Jurkat, Clone E6-1 (cell line): ENCODE data around the gene FAM227B.

ENCODE experiments used
- DNase-seq: peaks from one replicate; pipeline ENCODE4 v3.0.0-alpha.2; 2011; ENCODE audit warnings: low read depth, low spot score
- H3K4me3 ChIP-seq: 2 replicates; pipeline ENCODE4 v1.5.1; 2011; ENCODE audit warnings: mild to moderate bottlenecking, low read length, control low read depth, moderate library complexity

The FAM227B gene

DNA sequence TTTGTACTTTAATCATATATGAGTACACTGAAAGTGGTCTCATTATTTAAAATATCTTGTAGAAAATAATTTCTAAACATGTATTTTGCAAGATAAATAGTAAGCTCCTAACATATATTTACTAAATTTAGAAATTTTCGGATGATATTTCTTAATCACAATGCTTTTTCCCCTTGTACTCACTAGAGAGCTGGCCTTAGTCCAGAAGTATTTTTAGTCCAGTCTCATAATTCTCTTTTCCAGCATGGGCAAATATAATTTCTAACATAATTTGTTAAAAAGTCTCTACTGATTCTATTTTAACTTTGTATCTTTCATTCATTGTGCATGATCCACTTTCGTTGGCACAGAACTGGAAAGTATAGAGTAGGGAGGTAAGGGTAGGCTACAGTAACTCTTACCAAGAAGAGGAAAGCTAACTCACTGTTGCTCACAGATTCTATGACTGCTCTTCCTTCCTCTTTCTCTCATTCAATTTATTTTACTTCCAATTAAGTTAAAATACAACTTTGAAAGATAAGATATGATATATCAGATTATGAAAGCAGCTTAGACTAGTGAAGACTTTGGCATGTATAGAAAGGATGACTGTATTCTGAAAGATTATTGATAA lies 158.3 kb downstream of the FAM227B start:
- DNase-seq = no peak

DNA sequence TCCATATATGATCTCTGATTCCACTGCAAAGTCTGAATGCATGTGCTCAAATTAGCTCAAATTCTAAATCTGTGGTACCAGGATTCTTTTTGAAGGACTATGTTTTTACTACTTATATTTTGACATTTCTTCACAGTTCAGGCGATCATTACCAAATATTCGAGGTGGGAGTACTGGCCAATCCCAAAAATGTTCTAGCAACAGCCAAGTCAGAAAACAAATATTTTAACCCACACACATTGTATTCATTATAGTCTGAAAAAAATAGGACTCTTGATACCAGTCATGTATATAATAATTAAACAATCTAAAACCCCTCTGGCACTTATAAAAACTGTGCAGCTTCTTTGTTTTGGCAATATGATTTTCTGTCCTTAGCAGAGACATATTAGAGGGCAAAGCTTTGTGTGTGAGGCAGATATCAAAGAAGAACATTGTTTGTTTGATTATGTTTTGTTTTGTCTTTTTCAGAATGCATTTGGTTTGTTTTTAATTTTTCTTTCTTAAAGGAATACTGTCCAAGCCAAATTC lies 160.1 kb downstream of the FAM227B start:
- no peak overlapping the region for H3K4me3 ChIP-seq
- DNase-seq = no peak

More for the DNA sequence above, 158.3 kb downstream of the FAM227B start:
- no peak overlapping the region for H3K4me3 ChIP-seq

DNA sequence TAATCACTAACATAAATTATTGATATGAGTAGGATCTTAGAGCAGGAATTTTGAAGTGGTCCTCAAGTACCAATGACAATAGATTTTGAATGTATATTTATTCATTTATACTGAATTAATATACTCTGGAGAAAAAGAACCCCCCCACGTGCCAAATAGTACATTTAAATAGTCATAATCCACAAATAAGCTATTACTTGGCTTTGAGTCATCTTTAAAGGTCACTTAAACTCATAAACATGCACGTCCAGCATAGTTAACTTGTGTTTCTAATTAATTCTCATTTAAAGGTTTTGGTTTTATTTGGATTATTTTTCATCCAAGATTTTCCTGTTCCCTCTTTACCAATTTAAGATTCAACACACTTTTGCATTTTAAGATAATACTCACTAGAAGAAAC lies 162.5 kb downstream of the FAM227B start:
- DNase-seq = no peak
- H3K4me3 ChIP-seq = no peak overlapping the region

DNA sequence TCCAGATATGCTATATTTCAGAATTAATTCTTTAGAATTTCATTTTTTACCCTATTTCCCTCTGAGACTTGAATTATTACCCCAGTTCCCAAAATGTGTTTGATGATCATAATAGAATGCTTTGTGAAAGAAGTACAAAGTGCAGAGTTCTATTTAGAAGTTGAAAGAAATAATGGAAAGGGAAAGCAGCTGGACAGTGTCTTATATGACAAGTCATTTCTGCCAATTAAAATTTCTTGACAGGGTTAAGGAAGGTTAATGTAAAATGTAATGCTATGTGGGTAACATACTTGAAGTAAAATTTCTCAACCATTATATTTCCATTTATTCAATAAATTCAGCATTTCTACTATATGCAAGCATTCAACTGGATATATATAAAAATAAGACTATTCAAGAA lies 164.5 kb downstream of the FAM227B start:
- no peak for DNase-seq
- no peak overlapping the region for H3K4me3 ChIP-seq

DNA sequence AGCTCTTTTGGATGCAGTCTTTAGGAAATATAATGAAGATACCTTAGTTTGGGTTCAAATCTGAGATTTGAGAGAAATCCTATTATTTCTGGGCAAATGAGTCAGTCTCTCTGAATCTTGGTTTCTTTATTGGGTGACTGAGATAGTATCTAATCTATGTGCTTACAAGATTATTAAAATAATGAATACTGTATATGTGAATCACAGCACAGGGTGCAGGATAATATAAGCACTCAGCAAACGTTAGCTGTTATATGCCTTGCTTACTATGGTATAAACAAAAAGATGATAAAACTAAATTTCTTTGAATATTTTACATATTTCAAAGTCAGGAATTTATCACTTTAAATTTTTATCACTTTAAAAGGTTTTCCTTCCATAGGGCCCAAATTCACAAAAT lies 168.0 kb downstream of the FAM227B start:
- DNase-seq = no peak
- no peak overlapping the region for H3K4me3 ChIP-seq

DNA sequence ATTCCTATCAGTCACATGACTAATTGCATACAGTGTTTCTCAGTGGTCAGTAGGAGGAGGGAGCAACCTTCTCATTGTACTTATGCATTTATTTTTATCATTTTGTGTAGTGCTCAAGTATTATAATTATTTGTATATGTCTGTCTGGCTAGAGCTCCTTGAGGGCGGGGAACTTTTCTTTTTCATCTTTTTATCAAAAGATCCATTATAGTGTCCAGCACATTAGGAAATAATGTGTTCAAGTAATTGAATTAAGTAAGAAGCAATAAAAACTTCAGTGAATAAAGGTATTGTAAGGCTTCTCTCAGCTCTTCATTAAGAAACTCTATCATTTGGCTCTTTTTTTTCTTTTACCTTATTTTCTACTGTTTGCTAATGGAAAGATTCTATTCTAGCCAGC lies 178.8 kb downstream of the FAM227B start:
- H3K4me3 ChIP-seq = no peak overlapping the region
- DNase-seq = no peak

DNA sequence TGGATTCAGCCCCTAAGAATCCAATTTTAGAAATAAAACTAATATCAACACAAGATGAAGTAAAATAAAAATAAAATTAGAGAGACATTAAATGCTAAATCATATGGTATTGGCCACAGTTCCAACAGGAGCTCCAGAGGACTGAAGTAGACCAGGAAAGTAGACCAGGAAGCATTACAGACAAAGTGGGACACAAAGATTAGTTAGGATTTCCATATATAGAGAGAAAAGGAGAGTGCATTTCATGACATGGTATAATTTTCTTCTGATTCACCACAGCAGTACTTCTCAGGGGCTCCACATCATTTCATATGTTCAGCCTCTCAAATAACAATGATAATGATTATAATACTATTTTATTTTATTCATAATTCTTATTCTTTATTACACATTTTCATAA lies 179.3 kb downstream of the FAM227B start:
- H3K4me3 ChIP-seq = no peak overlapping the region
- DNase-seq = no peak

DNA sequence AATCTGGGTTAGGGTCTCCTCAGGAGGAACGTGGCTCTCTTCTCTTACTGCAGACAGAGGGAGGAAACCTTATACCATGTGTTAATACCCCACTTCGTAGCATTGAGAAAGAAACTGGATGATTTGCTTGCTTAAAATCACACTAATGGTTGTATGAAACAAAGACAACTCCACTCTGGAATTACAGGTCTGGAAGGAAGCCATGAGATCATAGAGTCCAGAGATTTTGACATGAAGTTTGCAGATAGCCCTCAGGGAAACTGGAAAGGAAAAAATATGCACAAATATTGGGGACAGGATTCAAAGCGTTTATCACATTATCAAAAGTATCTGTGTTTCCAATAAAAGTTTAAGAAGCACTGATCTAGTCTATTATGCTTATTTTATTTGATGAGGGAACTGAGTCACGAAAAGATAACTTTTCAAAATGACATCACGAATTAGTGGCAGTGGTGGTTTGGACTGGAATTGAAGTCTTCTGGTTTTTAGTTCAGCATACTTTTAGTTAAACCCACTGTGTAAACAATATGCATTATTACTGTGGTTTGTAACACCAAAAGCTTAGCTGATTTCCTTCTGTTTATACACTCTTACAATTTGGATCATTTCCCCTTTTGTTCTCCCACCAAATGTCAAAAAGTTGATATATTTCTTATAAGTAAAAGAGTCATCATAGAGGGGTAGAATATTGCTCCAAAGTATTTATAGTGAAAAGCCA lies 180.8 kb downstream of the FAM227B start:
- H3K4me3 ChIP-seq = no peak overlapping the region
- DNase-seq = no peak

DNA sequence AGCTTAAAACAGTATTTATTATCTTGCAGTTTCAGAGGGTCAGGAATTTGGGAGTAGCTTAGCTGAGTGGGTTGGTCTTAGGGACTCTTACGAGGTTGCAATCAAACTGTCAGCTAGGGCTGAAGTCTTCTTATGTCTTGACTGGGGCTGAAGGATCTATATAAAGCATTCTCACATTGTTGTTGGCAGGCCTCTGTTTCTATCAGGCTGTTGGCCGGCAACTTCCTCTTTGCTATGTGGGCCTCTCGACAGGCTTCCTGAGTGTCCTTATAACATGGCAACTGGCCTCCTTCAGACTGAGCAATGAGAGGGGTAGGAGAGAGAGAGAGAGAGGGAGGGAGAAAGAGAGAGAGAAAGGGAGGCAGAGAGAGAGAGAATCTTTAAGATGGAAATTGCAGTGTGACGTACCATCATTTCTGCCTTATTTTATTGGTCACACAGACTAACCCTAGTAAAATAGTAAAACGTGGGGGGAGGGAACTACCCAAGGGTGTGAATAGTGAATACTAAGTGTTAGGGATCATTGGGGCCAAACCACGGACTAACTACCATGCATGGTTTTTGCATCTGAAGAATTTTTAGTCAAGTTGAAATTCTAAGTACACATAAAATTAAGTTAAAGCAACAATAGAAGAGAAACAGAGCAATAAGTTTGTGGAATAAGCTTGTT lies 181.5 kb downstream of the FAM227B start:
- DNase-seq = no peak
- H3K4me3 ChIP-seq = no peak overlapping the region

DNA sequence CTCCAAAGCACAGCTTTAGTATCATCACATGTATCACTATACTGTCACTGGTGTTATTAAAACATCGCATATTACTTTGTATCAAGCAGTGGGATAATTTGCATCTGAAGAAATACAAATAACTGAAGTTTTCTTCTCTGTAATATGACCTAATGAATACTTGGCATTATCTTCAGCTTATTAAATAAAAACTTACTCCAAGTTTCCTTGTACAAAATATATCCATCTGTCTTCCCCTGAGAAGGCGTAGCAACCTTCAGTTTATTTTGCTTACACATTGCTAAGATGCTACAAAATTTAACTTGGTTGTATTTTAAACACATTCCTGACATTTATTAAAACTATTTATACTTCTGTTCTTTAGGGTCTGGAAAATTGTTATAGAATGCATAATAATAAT lies 183.9 kb downstream of the FAM227B start:
- no peak for DNase-seq

DNA sequence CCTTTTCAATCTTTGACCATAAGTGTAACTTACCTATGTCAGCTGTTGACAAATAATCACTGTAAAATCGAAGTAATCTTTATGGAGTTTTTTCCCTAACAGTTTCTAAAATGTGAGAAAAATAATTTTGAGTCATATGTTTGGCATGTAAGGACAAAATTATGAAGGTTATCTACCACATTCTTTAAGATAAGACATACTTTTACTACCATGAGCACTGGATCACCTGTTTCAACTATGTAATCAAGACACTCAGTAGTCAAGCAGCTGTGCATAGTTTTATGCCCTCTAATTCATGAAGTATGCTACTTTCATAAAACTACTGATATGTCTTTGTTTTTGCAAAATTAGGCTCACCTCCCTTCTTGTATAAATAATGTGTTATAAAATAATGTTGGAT lies 185.4 kb downstream of the FAM227B start:
- no peak for DNase-seq
- no peak overlapping the region for H3K4me3 ChIP-seq

More for the DNA sequence above, 183.9 kb downstream of the FAM227B start:
- no peak overlapping the region for H3K4me3 ChIP-seq

DNA sequence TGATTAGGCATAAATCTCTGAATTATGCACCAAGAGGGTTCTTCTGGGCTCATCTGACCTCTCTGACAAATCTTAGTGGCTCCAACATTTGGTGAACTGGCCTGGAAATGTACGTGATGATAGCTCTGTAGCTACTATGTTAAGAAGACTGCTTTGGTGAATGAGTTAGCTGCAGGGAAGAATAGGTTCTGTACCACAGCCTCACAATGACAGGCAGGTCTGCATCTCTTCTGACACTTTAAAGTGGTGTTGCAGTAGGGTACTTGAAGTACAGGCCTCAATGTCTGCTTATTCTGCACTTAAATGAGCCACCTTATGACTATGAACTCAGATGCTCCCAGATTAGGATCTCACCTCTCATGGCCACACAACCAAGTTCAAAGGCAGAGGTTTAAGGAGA lies 190.6 kb downstream of the FAM227B start:
- H3K4me3 ChIP-seq = no peak overlapping the region

DNA sequence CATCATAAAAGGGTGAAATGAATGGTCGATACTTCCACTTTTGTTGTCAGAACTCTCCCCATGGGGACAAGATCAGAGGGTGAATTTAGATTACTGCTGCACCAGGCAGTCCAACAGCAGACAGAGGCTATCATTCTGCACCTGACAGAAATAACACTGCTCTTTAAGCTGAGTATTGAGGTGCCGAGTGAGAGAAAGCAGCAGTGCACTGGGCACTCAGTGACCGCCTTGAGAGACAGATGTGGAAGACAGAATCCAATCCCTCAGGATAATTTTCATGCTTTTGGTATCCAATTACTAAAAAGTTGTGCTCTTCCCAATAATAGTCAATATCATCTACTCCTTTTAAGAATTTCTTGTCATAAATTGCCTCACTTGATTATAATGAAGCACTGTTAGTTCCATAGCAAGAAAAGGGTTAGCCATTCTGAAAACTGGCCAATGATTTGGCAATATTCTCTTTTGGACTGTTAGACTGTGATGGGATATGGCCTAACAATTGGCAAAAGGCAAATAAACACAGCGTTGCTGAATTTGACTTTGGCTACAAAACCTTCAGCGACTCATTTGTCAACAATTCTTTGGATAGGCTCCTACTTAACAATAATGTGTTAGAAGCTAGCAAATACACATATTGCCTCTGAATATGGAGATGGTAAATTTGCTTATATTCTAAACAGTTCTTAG lies 192.1 kb downstream of the FAM227B start:
- no peak overlapping the region for H3K4me3 ChIP-seq
- no peak for DNase-seq

More for the DNA sequence above, 190.6 kb downstream of the FAM227B start:
- DNase-seq = peak; percentile 14

DNA sequence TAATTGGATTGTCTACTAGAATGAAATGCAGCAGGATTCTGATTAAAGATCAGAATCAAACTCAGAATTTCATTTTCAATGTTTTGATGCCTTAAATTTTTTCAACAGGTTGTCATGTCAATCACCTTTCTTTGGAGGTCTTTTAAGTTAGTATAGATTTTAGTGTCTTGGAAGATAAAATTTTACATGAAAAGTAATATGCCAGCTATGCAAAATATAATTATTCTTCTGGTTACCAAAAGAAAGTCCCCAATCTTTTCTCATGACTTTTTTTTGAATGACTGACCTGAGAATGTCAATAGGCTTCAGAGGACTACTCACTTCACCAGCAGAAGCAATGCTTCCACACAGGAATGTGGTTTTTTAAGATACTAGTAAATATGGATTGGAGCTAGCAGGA lies 193.2 kb downstream of the FAM227B start:
- no peak overlapping the region for H3K4me3 ChIP-seq
- no peak for DNase-seq

DNA sequence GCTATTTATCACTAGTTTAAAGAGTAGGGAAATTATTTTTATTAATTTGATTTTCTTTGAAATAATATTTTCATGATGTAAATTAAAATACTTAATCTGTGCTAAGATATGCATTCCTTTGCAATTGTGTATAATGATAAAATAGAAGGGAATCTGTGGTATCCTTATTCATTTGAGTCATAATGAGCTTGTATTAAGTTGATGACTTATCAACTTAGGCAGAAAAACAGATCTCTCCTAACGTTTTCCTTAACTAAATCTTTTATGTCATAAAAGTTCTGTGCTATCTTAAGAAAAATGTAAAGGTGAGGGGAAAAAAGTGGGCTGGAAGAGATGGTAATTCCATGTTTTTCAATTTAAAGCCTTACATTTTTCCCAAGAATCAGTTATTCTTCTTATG lies 195.7 kb downstream of the FAM227B start:
- DNase-seq = no peak
- no peak overlapping the region for H3K4me3 ChIP-seq

DNA sequence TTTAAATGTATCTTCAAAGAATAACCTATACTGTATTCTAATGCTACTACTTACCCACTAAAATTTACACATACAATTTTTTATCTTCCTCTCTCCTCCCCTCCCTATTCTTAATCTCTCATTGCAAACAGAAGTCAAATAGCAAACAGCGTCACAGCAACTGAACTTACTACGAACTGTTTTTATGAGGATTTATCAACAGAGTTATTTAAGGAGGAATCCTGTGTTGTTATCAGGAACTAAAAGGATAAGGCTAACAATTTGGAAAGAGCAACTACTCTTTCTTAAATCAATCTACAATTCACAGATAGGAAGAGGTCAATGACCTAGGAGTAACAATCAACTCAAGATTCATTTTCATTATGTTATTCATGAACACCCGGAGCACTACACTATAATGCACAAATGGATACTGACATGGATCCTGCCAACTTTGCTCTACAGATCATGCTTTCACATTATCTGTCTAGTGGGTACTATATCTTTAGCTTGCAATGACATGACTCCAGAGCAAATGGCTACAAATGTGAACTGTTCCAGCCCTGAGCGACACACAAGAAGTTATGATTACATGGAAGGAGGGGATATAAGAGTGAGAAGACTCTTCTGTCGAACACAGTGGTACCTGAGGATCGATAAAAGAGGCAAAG lies 196.6 kb downstream of the FAM227B start:
- H3K4me3 ChIP-seq = no peak overlapping the region
- DNase-seq = no peak

DNA sequence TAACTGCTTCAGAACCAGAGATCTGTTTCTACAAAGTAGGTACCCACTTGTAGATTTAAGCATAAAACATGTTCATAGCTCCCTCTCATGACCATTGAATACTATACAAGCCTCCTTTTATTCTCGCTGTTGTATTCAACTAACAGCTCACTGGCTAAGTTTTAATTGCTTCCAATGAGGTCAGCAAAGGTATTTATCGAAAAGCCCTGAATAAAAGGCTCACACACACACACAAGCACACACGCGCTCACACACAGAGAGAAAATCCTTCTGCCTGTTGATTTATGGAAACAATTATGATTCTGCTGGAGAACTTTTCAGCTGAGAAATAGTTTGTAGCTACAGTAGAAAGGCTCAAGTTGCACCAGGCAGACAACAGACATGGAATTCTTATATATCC lies 197.6 kb downstream of the FAM227B start, which contains the start of gene FGF7:
TSS of gene FGF7 (plus strand) at position 222 of the 400 bp plus-strand sequence. CDS start 1,056 bp downstream, outside the sequence.
- peak within 1 kb of the TSS; percentile 14; the same call in 1 of the 2 replicates for H3K4me3 ChIP-seq

DNA sequence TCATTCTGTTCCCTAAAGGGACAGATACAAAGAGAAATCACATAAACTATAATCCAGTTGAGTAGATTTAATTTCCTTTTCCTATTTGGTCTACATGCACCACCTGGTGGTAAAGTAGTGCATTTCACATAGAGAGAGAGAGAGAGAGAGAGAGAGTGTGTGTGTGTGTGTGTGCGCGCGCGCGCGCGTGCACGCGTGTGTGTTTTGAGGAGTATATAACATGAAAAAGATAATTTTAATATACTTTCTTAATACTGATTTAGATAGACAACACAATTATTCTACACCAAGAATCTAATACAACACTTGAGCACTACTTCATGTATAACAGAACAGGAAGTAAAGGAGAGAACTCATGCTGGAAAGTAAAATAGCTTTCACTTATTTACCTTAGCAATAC lies 198.6 kb downstream of the FAM227B start:
- peak; percentile 66 for DNase-seq
- peak overlapping the region; percentile 14; the same call in 1 of the 2 replicates for H3K4me3 ChIP-seq

More for the DNA sequence above, 197.6 kb downstream of the FAM227B start, which contains the start of gene FGF7:
- DNase-seq = no peak

DNA sequence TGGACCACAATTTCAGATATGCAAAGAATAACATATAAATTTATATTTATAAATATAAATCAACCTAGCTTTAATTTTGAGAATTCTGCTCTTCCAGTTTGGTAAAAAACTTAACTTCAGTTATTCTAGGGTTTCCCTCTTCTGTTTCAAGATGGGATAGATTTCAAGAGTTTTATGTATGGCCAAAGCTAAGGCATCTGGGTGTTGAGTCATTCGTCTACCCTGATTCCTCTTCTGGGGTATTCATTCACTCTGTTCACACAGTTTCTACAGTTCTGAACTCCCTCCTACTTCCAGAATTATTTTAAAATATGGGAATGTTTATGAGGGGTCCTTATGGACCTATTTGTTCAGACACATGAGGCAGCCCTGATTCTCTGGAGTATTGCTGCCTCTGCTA lies 201.8 kb downstream of the FAM227B start:
- no peak for DNase-seq
- H3K4me3 ChIP-seq = no peak overlapping the region
